ENCODE results near the gene TENM4.

Gene TENM4

DNA sequence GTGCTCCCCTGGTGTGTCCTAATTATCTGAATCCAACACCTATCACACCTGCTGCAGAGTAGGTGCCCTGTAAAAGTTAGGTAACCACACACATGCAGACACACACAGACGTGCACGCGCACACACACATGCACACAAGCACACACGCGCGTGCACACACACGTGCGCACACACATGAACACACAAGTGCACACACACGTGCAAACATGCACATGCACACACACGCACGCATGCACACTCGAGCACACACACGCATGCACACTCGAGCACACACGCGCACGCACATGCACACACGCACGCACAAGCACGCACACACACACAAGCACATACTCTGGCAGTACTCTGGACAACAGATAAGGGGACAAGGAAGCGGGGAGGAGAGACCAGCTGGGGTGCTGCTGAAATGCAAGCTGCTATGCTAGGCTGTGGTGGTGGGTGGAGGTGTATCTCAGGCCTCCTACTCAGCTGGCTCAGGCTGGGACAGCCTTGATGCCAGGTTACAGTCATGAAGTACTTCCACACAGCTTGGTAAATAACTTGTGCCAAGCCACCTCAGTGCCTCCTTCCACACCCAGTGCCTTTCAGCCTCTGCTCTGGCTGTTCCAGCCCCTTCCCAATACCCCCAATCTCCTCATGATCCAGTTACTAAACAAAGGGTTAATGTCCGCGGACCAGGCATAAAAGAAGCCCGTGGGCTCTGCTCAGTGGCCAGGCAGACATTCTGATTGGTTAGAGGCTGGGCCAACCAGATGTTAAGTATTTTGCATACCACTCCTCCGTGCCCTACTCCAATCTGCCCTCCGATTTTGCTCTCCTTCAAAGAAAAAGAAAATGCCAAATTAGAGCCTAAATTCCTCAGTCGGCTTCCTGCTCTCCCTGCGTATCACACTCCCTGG lies 374.1 kb downstream of the TENM4 start:
- H3K4me3 ChIP-seq (ENCODE audit: low read length) = no peak overlapping the region
- no peak for TF ChIP-seq ZNF274 (IDR thresholded peaks at IDR 0.05; ENCODE audit: low read depth, low read length)

DNA sequence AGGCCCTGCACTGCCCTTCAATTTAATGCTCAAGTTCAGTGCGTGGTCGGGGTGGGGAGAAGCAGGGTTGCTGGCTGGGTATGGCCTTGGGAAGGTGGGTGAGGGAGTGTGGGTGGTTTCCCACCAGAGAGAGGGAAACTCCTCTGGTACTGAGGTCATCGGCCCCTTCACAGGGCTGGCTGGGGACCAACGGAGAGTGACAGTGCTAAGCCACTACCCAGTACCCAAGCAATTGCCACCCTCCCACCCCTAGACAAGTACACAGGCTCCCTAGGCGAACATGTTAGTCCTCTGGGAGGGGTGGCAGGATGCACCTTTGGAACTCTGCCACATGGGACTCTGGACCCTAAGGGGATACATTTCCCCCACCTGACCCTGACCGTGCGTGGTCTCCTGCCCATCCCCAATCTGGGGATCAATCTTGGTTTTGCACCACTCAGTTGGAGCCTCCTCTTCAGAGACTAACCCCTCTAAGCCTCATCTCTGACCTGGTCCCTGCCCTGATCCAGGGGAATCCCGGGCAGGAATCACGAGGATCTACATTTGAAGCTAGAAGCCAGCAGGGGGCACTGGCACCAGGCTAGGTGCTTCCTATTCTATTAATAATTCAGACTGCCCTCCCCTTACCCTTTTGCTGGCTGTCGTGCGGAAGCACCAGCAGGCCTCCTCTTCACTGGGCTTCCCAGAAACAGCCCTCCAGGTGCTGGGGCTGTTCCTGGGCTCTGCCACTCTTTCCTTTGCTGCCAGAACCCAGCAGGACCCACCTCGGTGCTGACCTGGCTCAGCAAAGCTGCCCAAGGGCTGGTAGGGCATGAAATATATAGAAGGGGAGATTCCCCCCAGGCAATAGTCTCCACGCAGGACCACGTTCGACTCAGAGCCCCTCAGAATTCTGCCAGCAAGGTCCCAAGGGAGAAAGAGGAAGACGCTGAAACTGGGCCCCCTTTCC lies 377.7 kb downstream of the TENM4 start:
- no peak overlapping the region for H3K4me3 ChIP-seq (ENCODE audit: low read length)
- no peak for TF ChIP-seq ZNF274 (IDR thresholded peaks at IDR 0.05; ENCODE audit: low read depth, low read length)

DNA sequence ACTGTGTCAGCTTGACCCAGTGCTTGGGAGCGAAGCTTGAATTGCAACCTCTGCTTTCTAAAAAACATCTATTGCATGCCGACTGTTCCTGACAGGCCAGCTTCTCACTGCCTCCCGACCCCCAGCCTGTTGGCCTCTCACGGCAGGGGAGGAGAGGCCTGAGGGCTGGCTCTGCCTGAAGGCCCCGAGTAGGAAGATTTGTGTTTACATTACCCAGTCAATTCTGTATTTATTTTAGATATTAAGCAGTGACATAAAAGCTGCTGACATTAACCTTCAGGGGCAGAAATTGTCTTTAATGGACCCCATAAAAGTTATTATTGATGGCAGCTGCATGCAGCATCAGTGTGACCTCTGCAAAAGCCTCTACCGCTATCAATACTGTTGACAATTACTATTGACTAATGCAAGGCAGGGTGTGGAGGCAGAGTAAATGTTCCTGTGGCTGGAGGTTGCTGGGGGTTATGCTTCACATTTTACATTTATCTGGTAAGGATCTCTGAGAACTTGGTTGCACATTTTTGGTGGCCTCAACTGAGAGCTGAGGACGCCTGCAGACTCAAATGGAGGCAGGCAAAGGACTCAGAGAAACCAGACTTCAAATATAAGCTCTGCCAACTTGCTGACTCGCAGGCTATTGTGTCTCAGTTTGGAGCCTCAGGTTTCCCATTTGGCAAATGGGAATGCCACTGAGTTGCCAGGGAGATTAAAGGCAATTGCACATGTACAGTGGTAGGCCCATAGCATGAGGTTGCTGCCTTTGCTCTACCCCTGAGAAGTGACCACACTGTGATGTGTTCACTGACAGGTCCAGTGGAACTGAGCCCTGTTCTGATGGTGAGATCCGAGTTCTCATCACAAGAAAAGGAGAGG lies 380.5 kb downstream of the TENM4 start:
- H3K4me3 ChIP-seq (ENCODE audit: low read length) = no peak overlapping the region
- TF ChIP-seq ZNF274 (IDR thresholded peaks at IDR 0.05; ENCODE audit: low read depth, low read length) = no peak

DNA sequence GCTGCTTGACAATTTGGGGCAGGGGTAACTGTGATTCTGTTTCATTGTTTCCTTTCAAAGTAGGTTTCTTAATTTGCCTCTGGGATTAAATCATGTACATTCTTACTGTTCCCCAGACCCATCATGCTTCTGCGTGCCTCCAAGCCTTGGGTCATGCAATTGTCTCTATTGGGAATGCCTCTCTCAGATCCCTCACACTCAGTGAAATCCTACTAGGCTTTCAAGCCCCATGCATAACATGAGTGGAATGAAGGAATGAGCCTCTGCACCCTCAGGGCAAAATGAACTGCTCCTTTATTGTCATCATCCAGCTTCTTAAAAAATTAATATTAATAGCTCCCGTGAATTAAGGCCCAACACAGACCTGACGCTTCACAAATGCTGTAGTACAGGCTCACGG lies 381.7 kb downstream of the TENM4 start:
- no peak for TF ChIP-seq ZNF274 (IDR thresholded peaks at IDR 0.05; ENCODE audit: low read depth, low read length)
- no peak overlapping the region for H3K4me3 ChIP-seq (ENCODE audit: low read length)

DNA sequence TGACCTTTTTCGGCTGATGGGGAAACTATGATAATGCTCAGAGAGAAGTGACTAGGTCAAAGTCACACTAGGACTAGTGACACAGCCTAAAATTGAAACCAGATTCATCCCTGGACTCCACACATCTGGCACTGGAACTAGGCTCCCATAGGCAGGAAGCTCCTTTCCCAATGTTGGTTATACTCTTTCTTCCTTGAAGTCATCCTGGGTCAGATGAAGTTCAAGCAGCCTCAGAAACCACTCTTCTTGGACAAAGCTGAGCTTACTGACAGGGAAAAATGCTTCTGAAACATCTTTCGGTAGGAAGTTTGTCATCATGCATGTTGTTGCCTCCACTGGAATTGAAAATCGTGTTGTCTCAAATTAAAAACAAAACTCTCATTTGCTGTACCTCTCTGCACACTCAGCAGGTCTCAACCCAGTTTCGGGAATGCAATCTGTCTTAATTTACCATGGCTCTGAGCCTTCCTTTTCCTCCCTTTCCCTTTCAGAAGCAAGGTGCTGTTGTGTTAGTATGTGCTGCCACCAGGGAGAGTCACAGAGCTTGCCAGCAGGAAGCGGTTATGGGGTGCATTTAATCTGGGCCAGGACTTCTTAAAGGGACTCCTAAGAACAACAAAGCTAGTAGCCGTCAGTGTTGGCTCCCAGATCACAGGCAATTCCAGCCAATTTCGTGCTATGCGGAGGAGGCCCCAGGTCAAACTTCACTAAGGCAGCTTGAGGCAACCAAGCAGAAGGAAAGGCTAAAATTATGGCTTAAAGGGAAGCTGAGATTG lies 384.8 kb downstream of the TENM4 start:
- H3K4me3 ChIP-seq (ENCODE audit: low read length) = no peak overlapping the region
- TF ChIP-seq ZNF274 (IDR thresholded peaks at IDR 0.05; ENCODE audit: low read depth, low read length) = no peak

DNA sequence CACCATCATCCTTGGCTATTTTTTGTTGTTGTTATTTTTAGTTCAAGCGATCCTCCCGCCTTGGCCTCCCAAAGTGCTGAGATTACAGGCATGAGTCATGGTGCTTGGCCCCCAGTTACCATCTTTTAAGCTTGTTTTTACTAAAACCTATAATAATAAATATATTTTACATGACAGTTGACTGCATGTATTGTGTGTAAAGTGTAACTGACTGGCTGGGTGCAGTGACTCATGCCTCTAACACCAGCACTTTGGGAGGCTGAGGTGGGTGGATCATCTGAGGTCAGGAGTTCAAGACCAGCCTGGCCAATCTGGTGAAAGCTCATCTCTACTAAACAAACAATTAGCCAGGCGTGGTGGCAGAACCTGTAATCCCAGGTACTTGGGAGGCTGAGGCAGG lies 386.2 kb downstream of the TENM4 start:
- no peak overlapping the region for H3K4me3 ChIP-seq (ENCODE audit: low read length)
- no peak for TF ChIP-seq ZNF274 (IDR thresholded peaks at IDR 0.05; ENCODE audit: low read depth, low read length)

DNA sequence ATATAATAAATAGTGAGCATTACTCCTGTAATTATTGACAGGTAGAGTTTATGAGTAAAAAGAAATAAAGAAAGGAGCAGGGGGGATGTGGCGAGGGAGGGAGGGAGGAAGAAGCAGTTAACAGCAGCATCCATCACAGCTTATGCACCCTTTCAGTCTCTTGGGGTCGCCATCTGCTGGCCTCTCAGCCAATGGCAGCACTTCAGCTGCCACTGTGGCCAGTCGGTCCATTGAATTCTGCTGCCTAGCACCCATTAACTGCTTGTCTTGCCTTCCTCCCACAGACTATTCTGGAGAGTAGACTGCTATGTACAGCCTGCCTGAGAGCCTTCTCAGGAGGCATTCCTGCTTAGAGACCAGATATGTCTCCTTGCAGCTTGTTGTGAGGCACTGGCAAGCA lies 388.3 kb downstream of the TENM4 start:
- no peak overlapping the region for H3K4me3 ChIP-seq (ENCODE audit: low read length)
- TF ChIP-seq ZNF274 (IDR thresholded peaks at IDR 0.05; ENCODE audit: low read depth, low read length) = no peak

DNA sequence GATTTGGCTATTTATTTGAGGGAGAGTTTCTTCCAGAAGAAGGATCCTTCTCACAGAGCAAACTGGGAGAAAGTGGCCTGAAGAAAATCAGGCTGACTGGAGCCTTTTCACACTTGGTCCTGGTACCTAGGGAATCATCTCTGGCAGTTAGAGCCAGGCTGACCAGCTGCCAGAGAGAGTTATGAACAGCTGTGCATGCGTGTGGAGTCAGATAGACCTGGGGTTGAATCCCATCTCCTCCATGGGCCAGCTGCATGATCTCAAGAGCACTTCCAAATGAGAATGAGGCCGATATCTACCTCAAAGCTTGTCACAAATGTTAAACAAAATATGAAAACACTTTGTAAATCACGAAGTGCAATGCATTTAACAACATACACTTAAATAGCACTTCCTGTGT lies 390.0 kb downstream of the TENM4 start:
- TF ChIP-seq ZNF274 (IDR thresholded peaks at IDR 0.05; ENCODE audit: low read depth, low read length) = no peak

DNA sequence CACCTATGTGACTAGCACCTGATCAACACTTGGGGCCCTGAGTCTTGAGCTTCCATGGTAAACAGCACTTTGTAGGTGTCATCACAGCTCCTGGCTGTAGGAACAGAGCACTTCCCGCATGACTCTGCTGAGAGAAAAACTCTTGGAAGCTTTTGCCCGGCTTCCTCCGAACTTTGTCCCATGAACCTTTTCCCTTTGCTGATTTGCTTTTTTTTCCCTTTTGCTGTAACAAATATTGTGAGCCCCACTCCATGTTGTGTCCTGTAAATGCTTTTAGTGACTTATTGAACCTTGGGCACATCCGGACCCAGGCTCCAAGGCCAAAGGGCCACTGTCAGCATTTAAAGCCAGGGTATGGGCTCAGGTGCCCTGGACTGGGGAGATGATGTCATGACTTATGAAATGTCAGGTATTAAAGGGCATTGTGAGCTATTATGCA lies 391.1 kb downstream of the TENM4 start:
- TF ChIP-seq ZNF274 (IDR thresholded peaks at IDR 0.05; ENCODE audit: low read depth, low read length) = no peak
- no peak overlapping the region for H3K4me3 ChIP-seq (ENCODE audit: low read length)

More for the DNA sequence above, 390.0 kb downstream of the TENM4 start:
- H3K4me3 ChIP-seq (ENCODE audit: low read length) = no peak overlapping the region

DNA sequence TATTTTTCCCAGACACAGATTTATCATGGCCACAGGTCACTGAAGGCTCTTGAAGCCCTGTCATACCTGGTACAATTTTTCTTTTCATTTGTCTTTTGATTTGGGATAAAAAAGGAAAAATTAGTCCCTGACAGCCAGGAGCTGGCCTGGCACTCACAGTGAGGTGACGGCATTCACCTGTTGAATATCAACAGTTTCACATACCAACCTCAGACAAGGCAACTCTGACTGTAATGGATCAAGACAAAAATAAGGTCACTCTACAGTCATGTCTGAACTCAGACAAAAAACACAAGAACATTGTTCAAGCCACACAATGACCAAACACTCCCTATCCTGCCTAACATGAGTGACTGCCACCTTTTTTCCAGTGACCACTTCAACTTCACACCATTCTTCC lies 392.9 kb downstream of the TENM4 start:
- no peak for TF ChIP-seq ZNF274 (IDR thresholded peaks at IDR 0.05; ENCODE audit: low read depth, low read length)

DNA sequence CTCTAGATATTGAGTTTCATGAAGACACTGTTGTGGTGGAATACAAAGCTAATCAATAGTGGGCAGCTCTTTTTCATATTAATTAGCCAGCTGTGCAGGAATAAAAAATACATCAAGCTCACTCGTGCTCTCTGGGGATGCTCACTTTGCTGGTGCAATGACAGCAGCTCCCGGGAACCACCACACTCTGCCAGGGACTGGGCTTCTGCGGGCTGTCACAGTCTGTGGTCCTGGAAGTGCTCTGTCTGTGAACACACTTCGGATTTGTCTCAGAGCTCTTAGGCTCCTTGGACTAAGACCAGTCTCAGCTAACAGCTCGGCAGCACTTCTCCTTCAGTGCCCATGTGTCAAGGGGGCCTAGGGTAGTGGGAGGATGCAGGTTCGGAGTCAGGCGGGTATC lies 393.5 kb downstream of the TENM4 start:
- TF ChIP-seq ZNF274 (IDR thresholded peaks at IDR 0.05; ENCODE audit: low read depth, low read length) = no peak
- no peak overlapping the region for H3K4me3 ChIP-seq (ENCODE audit: low read length)

More for the DNA sequence above, 392.9 kb downstream of the TENM4 start:
- no peak overlapping the region for H3K4me3 ChIP-seq (ENCODE audit: low read length)

DNA sequence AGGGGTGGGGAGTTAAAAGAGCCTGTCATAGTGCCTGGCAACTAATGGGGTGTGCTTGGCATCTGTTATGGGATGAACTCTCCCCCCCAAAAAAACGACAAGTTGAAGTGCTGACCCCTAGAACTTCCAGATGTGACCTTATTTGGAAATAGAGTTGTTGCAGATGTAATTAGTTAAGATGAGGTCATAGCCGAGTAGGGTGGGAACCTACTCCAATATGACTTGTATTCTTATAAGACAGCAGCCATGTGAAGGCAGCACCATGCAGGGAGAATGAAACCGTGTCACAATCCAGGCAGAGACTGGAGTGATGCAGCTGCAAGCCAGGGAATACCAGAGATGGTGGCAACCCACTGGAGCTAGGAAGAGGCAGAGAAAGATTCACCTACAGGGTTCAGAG lies 394.5 kb downstream of the TENM4 start:
- no peak for TF ChIP-seq ZNF274 (IDR thresholded peaks at IDR 0.05; ENCODE audit: low read depth, low read length)
- no peak overlapping the region for H3K4me3 ChIP-seq (ENCODE audit: low read length)

DNA sequence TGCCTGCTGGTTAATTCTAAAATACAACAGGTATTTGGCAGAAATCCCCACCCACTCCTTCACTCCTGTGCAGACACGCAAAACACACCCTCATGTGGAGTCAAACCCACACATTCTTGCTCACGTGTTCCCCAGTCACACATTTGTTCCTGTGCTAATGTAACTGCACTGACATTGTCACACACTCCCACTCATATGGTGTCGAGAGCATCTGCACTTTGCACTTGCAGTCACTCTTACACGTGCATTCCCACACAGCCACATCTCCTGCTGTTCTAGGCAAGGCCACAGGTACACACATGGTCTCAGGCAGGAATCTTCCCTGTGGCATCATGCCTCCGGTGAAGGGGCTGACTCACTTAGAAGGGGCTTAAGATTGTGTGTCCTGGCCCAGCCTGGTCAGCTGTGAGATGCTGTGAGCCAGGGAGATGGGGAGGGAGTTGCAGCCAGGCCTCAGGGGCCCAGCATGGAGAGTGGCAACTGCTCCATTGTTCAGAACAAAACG lies 395.0 kb downstream of the TENM4 start:
- no peak overlapping the region for H3K4me3 ChIP-seq (ENCODE audit: low read length)
- no peak for TF ChIP-seq ZNF274 (IDR thresholded peaks at IDR 0.05; ENCODE audit: low read depth, low read length)
